Measurements from ENCODE around the gene TMEM97.

Gene TMEM97

GRCh38 chr17:28365487-28365886 is 46.5 kb downstream of the TMEM97 start:
- no peak for DNase-seq (ENCODE audit: low read depth in 2 of 2)

GRCh38 chr17:28366605-28367004 is 47.6 kb downstream of the TMEM97 start:
- DNase-seq (ENCODE audit: low read depth in 2 of 2), result no peak

GRCh38 chr17:28367641-28368305 is 48.8 kb downstream of the TMEM97 start:
- no peak for DNase-seq (ENCODE audit: low read depth in 2 of 2)

GRCh38 chr17:28368306-28368831 is 49.4 kb downstream of the TMEM97 start:
- DNase-seq (ENCODE audit: low read depth in 2 of 2), result no peak

- DNase-seq (ENCODE audit: low read depth in 2 of 2), result no peak
Measured at GRCh38 chr17:28368915-28369683, 50.1 kb downstream of the TMEM97 start.

GRCh38 chr17:28369684-28370034 is 50.7 kb downstream of the TMEM97 start:
- DNase-seq (ENCODE audit: low read depth in 2 of 2), result no peak

GRCh38 chr17:28370035-28370743 is 51.2 kb downstream of the TMEM97 start, which contains the start of gene VTN:
VTN (minus strand) TSS chr17:28370307; CDS start chr17:28370203, 104 bp downstream.
- DNase-seq (ENCODE audit: low read depth in 2 of 2), result no peak

- no peak for DNase-seq (ENCODE audit: low read depth in 2 of 2)
Measured at GRCh38 chr17:28370744-28371103, 51.7 kb downstream of the TMEM97 start.

- peak; percentile 79 for DNase-seq (ENCODE audit: low read depth in 2 of 2)
Measured at GRCh38 chr17:28371245-28372202, 52.5 kb downstream of the TMEM97 start, which contains the start of gene SARM1. SARM1 (plus strand) TSS chr17:28371694; CDS start chr17:28372033, 339 bp downstream.

GRCh38 chr17:28372203-28372944 is 53.4 kb downstream of the TMEM97 start:
- DNase-seq (ENCODE audit: low read depth in 2 of 2), result no peak

- DNase-seq (ENCODE audit: low read depth in 2 of 2), result no peak
Measured at GRCh38 chr17:28372945-28373274, 53.9 kb downstream of the TMEM97 start.

Data from fibroblast of skin of left biceps (primary cell).